HG02571 (cell line): ENCODE data around the gene USP28.
"Not testable (repeated sequence)": the region's sequence is repeated elsewhere in the genome, so short reads cannot be mapped to it uniquely, and the experiment has no call there.

Source experiments
- ATAC-seq: cut with Tn5 transposase; IDR thresholded peaks from one replicate; pipeline ENCODE4 v1.9.1; 2021; ENCODE audit warnings: mild to moderate bottlenecking, moderate library complexity; ENCODE audit not compliant: unreplicated experiment

Gene USP28

GRCh38 chr11:113774174-113774503, 101.2 kb downstream of the USP28 start:
- no peak for ATAC-seq

DNA sequence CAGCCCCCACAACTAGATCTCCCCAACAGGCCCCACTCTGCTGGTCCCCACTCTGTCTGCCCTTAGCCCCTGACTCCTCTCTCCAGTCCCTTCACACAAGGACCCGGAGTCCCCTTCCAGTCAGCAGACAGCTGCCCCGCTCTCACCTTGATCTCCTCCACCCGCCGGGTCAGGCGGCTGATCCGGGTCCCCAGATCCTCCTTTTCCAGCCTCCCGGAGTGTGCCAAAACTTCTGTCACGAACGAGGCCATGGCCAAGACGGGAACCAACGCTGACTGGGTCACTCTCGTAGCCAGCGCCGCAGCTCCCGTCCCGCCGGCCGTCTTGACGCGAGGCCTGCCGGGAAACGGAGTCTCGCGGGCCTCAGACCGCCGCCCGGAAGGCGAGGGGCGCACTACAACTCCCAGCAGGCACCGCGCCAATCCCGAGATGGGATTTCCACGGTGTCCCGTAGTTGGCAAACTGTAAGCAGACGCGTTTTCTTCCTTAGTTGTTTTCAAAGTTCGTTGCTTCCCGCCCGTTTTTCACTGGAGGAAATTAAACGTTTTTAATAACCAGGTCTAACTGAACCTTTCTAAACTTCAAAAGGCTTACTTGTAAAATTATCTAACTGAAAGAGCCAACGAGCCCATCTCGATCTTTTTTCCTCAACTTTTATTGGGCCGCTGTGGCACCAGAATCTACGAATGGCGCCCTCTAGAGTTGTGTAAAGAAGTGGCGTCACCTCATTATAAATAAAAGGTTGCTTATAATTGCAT, 101.8 kb downstream of the USP28 start, which contains the start of gene ZW10:
Gene ZW10 (minus strand): TSS at position 277 of the 758 bp plus-strand sequence. CDS start 26 bp downstream, at position 251.
- peak; percentile 95 for ATAC-seq

DNA sequence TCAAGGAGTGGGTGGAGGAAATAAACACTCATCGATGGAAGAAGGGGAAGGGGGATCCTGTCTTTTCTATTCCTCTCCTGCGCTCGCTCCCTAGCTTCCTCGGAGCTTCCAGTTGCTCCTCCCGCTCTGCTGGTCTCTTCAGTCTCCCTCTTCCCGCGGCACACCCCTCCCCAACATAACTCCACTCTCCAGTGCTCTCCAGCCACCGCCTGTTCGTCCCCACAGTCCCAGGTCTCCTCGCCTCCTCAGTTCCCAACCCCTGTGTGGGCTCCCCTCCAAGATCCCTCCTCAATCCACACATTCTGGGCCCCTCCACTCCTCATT, 102.3 kb downstream of the USP28 start:
- peak; percentile 13 for ATAC-seq

- ATAC-seq, result no peak
Observed at GRCh38 chr11:113771964-113772363, 103.4 kb downstream of the USP28 start.

DNA sequence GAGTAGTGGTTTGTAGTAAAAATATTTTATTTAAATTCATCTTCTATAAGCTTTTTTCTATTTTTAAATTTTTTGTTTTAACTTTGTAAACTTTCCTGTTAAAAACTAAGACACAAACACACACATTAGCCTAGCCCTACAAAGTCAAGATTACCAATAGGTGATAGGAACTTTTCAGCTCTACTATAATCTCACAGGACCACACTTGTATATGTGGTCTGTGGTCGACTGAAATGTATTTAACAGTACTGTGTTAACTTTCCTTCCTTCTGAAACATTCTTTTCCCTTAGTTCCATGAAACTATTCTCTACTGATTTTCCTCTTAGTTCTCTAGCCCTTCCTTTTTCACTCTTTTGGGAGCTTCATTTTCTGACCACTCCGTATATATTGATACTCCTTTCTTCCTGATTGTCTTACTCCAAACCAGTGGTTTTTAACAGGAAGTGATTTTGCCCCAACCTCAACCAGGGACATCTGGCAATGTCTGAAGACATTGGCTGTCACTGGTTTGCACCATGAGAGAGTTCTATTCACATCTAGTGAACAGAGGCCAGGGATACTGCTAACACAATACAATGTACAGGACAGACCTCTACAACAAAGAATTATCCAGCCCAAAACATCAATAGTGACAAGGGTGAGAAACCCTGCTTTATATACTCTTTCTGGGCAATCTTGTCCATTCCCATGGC, 110.7 kb downstream of the USP28 start:
- ATAC-seq, result no peak

GRCh38 chr11:113763040-113763439, 112.3 kb downstream of the USP28 start:
- not testable (repeated sequence) for ATAC-seq

GRCh38 chr11:113760241-113760640, 115.1 kb downstream of the USP28 start:
- ATAC-seq, result no peak

DNA sequence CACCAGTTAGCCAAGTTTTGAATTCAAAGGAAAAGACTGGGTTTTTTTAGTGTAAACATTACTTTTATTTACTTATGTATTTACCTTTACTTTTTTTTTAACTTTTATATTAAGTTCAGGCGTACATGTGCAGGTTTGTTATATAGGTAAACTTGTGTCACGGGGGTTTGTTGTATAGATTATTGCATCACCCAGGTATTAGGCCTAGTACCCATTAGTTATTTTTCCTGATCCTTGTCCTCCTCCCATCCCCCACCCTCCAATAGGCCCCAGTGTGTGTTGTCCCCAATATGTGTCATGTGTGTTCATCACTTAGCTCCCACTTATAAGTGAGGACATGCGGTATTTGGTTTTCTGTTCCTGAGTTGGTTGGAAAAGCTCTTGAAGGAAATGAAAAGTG, 122.4 kb downstream of the USP28 start:
- ATAC-seq, result no peak
